HUES64 (cell line): ENCODE measurements around the gene ALCAM.
"Not testable (repeated sequence)": the region's sequence is repeated elsewhere in the genome, so short reads cannot be mapped to it uniquely, and the experiment has no call there.

ENCODE experiments used
- H3K27ac ChIP-seq: 2 replicates; pipeline ENCODE4 v1.7.0; 2013; ENCODE audit warnings: low read depth, low read length, inconsistent platforms
- H3K27me3 ChIP-seq: 2 replicates; pipeline ENCODE4 v1.6.1; 2013; ENCODE audit warnings: mild to moderate bottlenecking, low read length; ENCODE audit not compliant: insufficient read depth
- H3K36me3 ChIP-seq: 2 replicates; pipeline ENCODE4 v1.6.1; 2013; ENCODE audit warnings: mild to moderate bottlenecking, low read length; ENCODE audit not compliant: insufficient read depth
- H3K4me1 ChIP-seq: 2 replicates; pipeline ENCODE4 v1.6.1; 2013; ENCODE audit warnings: mild to moderate bottlenecking, low read length, moderate library complexity; ENCODE audit not compliant: insufficient read depth
- H3K4me3 ChIP-seq: 2 replicates; pipeline ENCODE4 v1.5.1; 2013; ENCODE audit warnings: mild to moderate bottlenecking, low read length, moderate library complexity
- H3K9ac ChIP-seq: 2 replicates; pipeline ENCODE4 v1.6.1; 2013; ENCODE audit warnings: mild to moderate bottlenecking, low read depth, low read length
- H3K9me3 ChIP-seq: 2 replicates; pipeline ENCODE4 v1.6.1; 2013; ENCODE audit warnings: low read depth, low read length; ENCODE audit not compliant: insufficient read depth
- WGBS: fragments of 150-250, 120-280 bp; methylation state at CpG from one replicate; pipeline ENCODE4 v1.1.7; 2013; ENCODE audit warnings: missing lambda C conversion rate; 5-methylcytosine and 5-hydroxymethylcytosine counted together

Gene ALCAM

DNA sequence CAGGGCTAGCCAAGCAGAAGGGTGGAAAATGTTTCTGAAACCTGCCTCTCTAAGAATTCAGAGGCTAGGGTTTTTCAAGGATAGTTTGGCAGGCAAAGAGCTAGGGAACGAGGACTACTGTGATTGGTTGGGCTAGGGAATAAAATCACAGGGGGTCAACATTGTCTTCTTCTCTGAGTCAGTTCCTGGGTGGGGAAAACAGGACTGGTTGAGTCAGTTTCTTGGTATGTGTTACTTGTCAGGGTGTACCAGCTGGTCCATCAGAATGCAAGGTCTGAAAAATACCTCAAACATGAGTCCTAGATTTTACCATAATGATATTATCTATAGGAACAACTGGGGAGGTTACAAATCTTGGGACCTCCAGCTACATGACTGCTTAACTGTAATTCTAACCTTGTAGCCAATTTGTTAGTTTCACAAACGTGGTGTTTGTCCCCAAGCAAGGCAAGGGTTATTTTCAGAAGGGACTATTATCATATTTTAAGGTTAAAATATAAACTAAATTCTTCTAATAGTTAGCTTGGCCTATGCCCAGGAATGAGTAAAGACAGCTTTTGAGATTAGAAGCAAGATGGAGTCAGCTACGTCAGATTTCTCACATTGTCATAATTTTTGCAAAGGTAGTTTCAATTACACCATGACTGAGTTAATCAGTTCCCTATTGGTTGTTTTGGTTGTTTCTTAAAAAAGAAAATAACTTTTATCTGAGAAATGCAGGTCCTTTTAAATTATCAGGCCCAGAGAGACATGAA lies 231.5 kb downstream of the ALCAM start:
- no peaks in the 10 kb centered on the region for H3K4me1 ChIP-seq
- H3K27ac ChIP-seq = no peak overlapping the region
- 73% methylated on average over 3 of the region's 3 CpGs for WGBS

DNA sequence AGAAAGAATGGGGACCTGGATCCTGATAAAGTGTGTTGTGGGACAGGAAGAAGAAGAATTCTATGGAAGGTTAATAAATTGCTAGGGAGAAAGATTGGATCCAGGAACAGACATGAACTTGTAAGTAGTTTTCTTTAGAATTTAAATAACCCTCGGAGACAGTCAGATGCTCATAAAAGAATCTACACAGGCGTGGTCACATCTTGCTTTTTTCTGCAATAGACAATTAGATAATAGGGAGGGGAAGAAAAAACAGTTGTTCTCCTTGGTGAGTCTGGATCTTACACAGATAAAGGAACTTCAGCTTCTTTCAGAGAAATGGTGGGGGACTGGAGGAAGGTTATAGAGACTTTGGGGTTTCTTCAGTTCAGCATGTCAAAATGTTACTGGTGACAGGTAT lies 232.6 kb downstream of the ALCAM start:
- whole genome bisulfite sequencing = 92% methylated on average over 2 of the region's 2 CpGs
- Histone ChIP-seq H3K4me1 (no peaks in the 10 kb centered on the region), H3K9me3 (no peaks in the 10 kb centered on the region), H3K27ac (no peak overlapping the region), H3K36me3 (no peaks in the 10 kb centered on the region), H3K27me3 (no peaks in the 10 kb centered on the region), H3K9ac (no peak overlapping the region), H3K4me3 (no peak overlapping the region)

More for the DNA sequence above, 231.5 kb downstream of the ALCAM start:
- Histone ChIP-seq H3K9ac (no peak overlapping the region), H3K9me3 (no peaks in the 10 kb centered on the region), H3K36me3 (no peaks in the 10 kb centered on the region), H3K27me3 (no peaks in the 10 kb centered on the region), H3K4me3 (no peak overlapping the region)

DNA sequence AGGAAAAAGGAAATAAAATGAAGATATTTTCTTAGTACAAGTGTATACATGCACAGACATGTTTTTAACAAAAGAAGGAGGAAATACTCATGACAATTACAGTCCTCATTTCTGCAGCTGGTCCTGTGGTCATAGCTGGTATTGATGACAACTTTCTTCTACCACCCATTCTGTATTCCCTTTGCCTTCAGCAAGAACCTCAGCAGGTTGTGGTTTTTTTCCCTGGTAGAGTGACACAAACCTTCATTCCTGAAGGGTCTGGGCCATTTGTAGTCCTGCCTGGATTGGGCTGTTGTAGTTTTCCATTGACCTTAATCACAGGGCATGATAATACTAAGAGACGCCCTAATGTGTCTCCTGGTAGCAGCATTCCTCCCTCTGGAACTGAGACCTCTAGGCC lies 235.0 kb downstream of the ALCAM start:
- not testable (repeated sequence) for H3K4me1 ChIP-seq, H3K9ac ChIP-seq, H3K4me3 ChIP-seq, H3K27ac ChIP-seq, H3K27me3 ChIP-seq, H3K9me3 ChIP-seq, H3K36me3 ChIP-seq
- 100% methylated on average over 1 of the region's 1 CpG for WGBS

DNA sequence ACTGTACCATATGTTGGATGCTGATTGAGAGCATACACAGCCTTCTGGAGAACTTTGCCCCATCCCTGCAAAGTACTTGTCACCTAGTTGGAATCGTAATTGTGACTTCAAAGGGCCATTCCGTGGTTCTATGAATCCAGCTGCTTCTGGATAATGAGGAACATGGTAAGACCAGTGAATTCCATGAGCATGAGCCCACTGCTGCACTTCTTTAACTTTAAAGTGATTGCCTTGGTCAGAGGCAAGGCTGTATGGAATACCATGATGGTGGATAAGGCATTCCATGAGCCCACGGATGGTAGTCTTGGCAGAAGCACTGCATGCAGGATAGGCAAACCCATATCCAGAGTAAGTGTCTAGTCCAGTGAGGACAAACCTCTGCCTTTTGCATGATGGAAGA lies 235.6 kb downstream of the ALCAM start:
- H3K9ac ChIP-seq, H3K4me3 ChIP-seq, H3K36me3 ChIP-seq, H3K27me3 ChIP-seq, H3K27ac ChIP-seq, H3K9me3 ChIP-seq, H3K4me1 ChIP-seq: not testable (repeated sequence)
- WGBS = 96% methylated on average over 3 of the region's 3 CpGs

DNA sequence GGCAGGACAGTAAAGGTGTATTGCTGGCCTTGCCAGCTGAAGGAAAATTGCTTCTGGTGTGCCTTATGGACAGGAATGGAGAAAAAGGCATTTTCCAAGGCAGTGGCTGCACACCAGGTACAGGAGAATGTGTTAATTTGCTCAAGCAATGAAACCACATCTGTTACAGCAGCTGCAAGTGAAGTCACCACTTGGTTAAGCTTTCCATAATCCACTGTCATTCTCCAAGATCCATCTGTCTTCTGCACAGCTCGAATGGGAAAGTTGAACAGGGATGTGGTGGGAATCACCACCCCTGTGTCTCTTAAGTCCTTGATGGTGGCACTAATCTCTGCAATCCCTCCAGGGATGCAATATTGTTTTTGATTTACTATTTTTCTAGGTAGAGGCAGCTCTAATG lies 236.8 kb downstream of the ALCAM start:
- H3K9ac ChIP-seq, H3K36me3 ChIP-seq, H3K27ac ChIP-seq, H3K4me3 ChIP-seq, H3K9me3 ChIP-seq, H3K4me1 ChIP-seq, H3K27me3 ChIP-seq: not testable (repeated sequence)
- 100% methylated on average over 1 of the region's 1 CpG for WGBS

DNA sequence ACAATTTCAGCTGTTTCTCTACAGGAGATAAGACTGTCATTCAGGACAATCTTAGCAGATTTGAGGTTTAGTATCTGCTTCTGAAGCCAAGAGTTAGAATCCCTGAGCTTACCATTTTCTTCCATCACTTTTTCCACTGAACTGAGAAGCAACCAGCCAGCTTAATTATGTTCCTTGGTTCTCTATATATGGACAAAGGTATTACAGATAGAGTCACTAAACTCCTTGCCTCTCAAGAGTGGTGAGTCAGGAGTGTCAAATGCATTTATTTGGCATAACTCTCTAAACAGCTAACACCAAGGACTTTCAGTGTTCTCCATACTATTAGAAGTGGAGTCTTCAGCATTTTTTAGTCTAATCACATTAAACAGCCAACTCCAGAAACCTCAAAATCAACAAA lies 239.3 kb downstream of the ALCAM start:
- no peaks in the 10 kb centered on the region for H3K27me3 ChIP-seq
- no peak overlapping the region for H3K27ac ChIP-seq
- no peak overlapping the region for H3K4me3 ChIP-seq

DNA sequence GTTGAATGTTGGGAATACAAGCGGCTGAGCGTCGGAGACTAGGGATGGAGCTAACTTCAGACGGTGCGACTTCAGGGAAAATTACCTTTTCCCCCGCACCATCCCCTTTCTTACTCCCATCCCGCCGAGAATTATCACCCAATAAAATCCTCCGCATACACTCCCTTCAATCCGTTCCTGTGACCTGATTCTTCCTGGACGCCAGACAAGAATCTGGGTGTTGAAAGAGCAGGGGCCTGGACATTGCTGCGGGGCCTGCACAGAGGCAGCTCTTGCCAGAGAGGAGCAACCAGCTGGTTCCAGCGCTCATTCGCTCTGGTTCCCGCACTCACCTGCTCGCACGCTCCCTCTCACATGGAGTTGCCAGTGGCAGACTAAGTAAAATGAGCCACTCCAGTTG lies 241.9 kb downstream of the ALCAM start:
- WGBS = 93% methylated on average over 17 of the region's 17 CpGs
- Histone ChIP-seq H3K9me3 (no peaks in the 10 kb centered on the region), H3K9ac (no peak overlapping the region), H3K4me3 (peak overlapping the region; percentile 39), H3K36me3 (no peaks in the 10 kb centered on the region), H3K4me1 (peaks cover 11% of the 10 kb centered on the region), H3K27me3 (no peaks in the 10 kb centered on the region), H3K27ac (no peak overlapping the region)

More for the DNA sequence above, 239.3 kb downstream of the ALCAM start:
- H3K9ac ChIP-seq = no peak overlapping the region
- H3K36me3 ChIP-seq = no peaks in the 10 kb centered on the region
- H3K4me1 ChIP-seq = no peaks in the 10 kb centered on the region
- H3K9me3 ChIP-seq = no peaks in the 10 kb centered on the region

DNA sequence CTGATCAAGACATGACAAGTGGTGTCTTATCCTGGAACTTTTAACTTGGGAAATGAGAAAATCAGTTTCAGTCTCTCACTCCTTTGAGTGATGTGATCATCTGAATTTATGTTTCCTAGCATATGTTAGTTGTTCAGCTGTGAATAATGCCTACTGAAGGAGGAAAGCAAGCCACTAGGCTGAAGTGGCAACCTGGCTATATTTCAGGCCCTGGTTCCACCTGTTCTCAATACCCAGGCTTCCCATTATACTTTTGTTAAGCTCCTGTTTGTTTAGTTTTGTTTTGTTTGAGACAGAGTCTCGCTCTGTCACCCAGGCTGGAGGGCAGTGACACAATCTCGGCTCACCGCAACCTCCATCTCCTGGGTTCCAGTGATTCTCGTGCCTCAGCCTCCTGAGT lies 243.8 kb downstream of the ALCAM start:
- 96% methylated on average over 4 of the region's 4 CpGs for WGBS
- H3K27me3 ChIP-seq = no peaks in the 10 kb centered on the region
- H3K36me3 ChIP-seq = no peaks in the 10 kb centered on the region
- H3K4me1 ChIP-seq = peaks cover 11% of the 10 kb centered on the region
- H3K27ac ChIP-seq = no peak overlapping the region
- no peak overlapping the region for H3K4me3 ChIP-seq
- no peak overlapping the region for H3K9ac ChIP-seq
- H3K9me3 ChIP-seq = no peaks in the 10 kb centered on the region

DNA sequence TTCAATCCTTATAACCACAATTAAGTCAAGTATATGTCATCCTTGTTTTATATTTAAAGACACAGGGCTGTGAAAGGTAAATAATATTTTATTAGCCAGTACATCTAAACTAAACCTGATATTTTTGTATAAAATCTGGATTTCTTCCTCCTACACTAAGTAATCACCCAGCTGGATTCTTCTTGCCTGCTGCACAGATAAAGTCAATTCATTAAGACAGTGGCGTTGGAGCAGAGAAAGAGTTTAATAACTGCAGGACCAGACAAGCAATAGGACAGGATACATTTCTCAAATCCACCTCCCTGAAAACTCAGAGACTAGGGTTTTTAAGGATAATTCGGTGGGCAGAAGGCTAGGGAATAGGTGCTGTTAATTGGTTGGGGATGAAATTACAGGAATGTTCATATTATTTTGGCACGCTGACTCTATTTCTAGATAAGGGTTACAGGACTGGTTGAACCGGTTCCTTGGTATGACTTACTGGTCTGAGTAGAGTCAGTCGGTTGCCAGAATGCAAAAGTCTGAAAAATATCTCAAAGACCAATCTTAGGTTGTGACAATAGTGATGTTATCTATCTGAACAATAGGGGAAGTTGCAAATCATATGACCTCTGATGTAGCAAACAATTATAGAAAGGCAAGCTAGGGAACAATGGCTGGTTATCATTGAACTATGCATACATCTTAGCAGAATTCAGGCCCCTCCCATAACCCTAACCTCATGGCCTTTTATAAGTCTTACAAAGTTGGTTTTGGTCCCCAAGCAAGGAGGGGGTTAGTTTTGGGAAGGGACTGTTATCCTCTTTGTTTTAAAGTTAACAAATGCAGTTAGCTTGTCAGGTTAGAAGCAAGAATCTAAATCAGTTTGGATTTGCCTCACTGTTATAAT lies 244.8 kb downstream of the ALCAM start:
- Histone ChIP-seq H3K36me3 (no peaks in the 10 kb centered on the region), H3K27ac (no peak overlapping the region), H3K9ac (no peak overlapping the region), H3K4me3 (no peak overlapping the region), H3K9me3 (no peaks in the 10 kb centered on the region), H3K4me1 (peaks cover 11% of the 10 kb centered on the region), H3K27me3 (no peaks in the 10 kb centered on the region)
- WGBS = 99% methylated on average over 5 of the region's 5 CpGs

DNA sequence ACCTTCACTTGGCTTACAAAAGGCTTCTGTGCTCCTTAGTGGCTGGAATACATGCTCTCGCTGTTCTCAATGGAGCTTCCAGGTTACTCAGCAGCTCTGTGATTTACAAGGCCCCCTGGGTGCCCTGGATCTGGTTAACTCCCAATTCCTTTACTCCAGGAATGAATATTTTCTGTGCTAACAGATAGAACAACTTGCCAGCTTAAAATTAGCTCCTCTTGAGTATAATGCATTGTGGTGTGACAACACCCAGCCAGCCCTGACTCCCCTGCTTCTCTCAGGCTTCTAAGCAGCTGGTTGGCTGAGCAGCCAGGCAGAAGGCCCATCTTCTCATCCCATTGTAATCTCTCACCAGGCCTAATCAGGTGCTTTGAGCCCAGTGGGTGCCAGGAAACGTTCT lies 246.4 kb downstream of the ALCAM start:
- Histone ChIP-seq H3K9me3 (no peaks in the 10 kb centered on the region), H3K36me3 (no peaks in the 10 kb centered on the region), H3K9ac (no peak overlapping the region), H3K4me3 (no peak overlapping the region), H3K4me1 (peaks cover 11% of the 10 kb centered on the region), H3K27ac (no peak overlapping the region), H3K27me3 (no peaks in the 10 kb centered on the region)
- WGBS = 53% methylated on average over 2 of the region's 2 CpGs

DNA sequence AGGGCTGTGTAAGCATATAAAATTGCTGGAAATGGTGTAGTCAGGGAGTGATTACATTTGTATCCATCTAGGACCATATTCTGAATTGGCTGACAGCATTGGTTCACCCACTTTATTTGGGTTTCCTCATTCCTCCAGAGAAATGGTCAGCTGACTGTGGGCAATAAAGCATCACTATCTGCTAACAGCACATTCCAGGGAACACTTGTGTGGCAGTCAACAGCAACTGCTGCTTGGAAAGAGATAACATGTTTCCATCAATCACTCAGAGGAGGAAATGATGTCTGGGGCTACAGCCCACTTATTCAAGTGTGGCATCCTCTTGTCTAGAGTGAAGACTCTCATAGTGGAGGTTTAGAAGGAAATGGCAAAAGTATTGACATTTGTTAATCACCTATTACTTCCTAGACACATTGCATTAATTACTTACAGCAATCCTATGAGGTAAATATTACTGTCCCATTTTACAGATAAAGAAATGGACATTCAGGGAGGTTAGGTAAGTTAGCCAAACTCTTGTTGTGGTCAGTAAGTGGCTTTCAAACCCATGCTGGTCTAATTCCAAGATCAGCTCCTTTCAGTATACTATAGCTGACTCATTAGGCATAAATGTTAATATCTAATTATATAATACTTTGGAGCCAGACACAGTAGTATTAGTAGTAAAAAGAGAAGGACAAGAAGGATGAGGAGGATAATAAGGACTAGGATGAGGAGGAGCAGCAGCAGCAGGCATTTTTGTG lies 247.8 kb downstream of the ALCAM start:
- Histone ChIP-seq H3K9me3 (no peaks in the 10 kb centered on the region), H3K9ac (no peak overlapping the region), H3K27ac (no peak overlapping the region), H3K27me3 (no peaks in the 10 kb centered on the region), H3K4me1 (peaks cover 11% of the 10 kb centered on the region), H3K36me3 (no peaks in the 10 kb centered on the region), H3K4me3 (no peak overlapping the region)
